Stomach (tissue), 9 donors: ENCODE measurements around the gene CCNDBP1. TPM values are rescaled to one million over a fixed set of nuclear protein-coding genes. Genes with fewer than 3 reads are reported as not detected.

Experiments used
- DNase-seq, 2 donors: peaks; one replicate each; pipeline versions ENCODE4 v3.0.0 to v3.0.0-alpha.2; 2013 to 2019
- H3K27ac ChIP-seq, 5 donors: fragments of 200-600 bp in 4 of 5; sonication (generic) in 4 of 5; one replicate each; pipeline ENCODE4 v1.5.1; 2013 to 2019; ENCODE audit warnings: mild to moderate bottlenecking in 1 of 5, moderate library complexity in 1 of 5
- H3K27me3 ChIP-seq, 3 donors: fragments of 200-600 bp; sonication (generic); one replicate each; pipeline ENCODE4 v1.5.1; 2017 to 2019; ENCODE audit warnings: mixed run types in 1 of 3
- H3K36me3 ChIP-seq, 4 donors: fragments of 200-600 bp; sonication (generic); 1 replicate in 3 of 4; 2 replicates in 1 of 4; pipeline ENCODE4 v1.5.1; 2016 to 2019
- H3K4me1 ChIP-seq, 4 donors: fragments of 200-600 bp; sonication (generic); one replicate each; pipeline ENCODE4 v1.5.1; 2016 to 2019
- H3K4me3 ChIP-seq, 4 donors: fragments of 200-600 bp; sonication (generic) in 3 of 4; one replicate each; pipeline ENCODE4 v1.5.1; 2016 to 2019; ENCODE audit warnings: mild to moderate bottlenecking in 1 of 4
- H3K9me3 ChIP-seq, 4 donors: fragments of 200-600 bp; sonication (generic); one replicate each; pipeline ENCODE4 v1.5.1; 2016 to 2019
- CTCF ChIP-seq, 7 experiments: fragments of 450-650 bp in 4 of 7; fragments of 200-600 bp in 3 of 7; sonication (generic) in 3 of 7; IDR thresholded peaks; one replicate each; pipeline ENCODE4 v1.5.1; 2016 to 2019; ENCODE audit warnings: antibody characterized with exemption in 7 of 7, control low read depth in 2 of 7, mild to moderate bottlenecking in 1 of 7
- EP300 ChIP-seq: sonication (generic); formaldehyde crosslinking; IDR thresholded peaks from one replicate; pipeline ENCODE4 v1.6.1; 2017; ENCODE audit warnings: antibody characterized with exemption
- POLR2A ChIP-seq, 4 donors: fragments of 450-650 bp; IDR thresholded peaks; one replicate each; pipeline ENCODE4 v1.6.1; 2016; ENCODE audit warnings: antibody characterized with exemption in 4 of 4, control low read depth in 2 of 4, mild to moderate bottlenecking in 1 of 4, moderate library complexity in 1 of 4
- POLR2AphosphoS5 ChIP-seq, 3 donors: sonication (generic); formaldehyde crosslinking; IDR thresholded peaks; one replicate each; pipeline ENCODE4 v1.6.1; 2016; ENCODE audit warnings: antibody characterized with exemption in 3 of 3
- WGBS, 5 donors: extraction: QIAGEN DNeasy Blood & Tissue Kit in 3 of 5; methylation state at CpG; one replicate each; pipeline versions ENCODE4 v1.1.5 to v1.1.7; 2013 to 2018; 5-methylcytosine and 5-hydroxymethylcytosine counted together
- intact Hi-C: fragments of 100-400 bp; cut with DNase I; formaldehyde crosslinking; loops from one replicate; pipeline ENCODE4 v1.15.1; 2023; ENCODE audit warnings: low total_unique reads
- polyA plus RNA-seq, 3 donors: library from polyadenylated mRNA; stranded (reverse); fragments of 200-250 nt; gene quantifications; one replicate each; pipeline ENCODE4 v1.2.3, GENCODE V29; 2013
- total RNA-seq, 5 donors: library from RNA; depleted of rRNA; stranded (reverse); fragments of >200 nt; gene quantifications; one replicate each; pipeline versions ENCODE4 v1.1.0 to v1.2.3, GENCODE V29; 2014 to 2016
- donor health status: healthy with polysubstance abuse.
- donor health status: Bipolar disorder and iron deficiency.
- donor health status: healthy.

The CCNDBP1 gene
- total and polyA plus RNA-seq, 8 donors = 41.1 to 136 (median 52.8) TPM

- no peak for DNase-seq
- Histone ChIP-seq H3K27me3 (peaks cover 0 to 46% (median 12%) of the 10 kb centered on the region in 3 donors), H3K27ac (no peak overlapping the region), H3K9me3 (no peaks in the 10 kb centered on the region), H3K36me3 (no peaks in the 10 kb centered on the region), H3K4me1 (no peaks in the 10 kb centered on the region), H3K4me3 (no peak overlapping the region)
- intact Hi-C loops = no loop called here
- TF ChIP-seq POLR2AphosphoS5 (IDR thresholded peaks at IDR 0.05) (no peak), CTCF (IDR thresholded peaks at IDR 0.05) (no peak)
- 90 to 94% (median 92%) methylated on average over 9 of the region's 9 CpGs for WGBS, 5 donors
Observed at GRCh38 chr15:43207024-43207423, 21.8 kb downstream of the CCNDBP1 start.

GRCh38 chr15:43208052-43209002, 23.1 kb downstream of the CCNDBP1 start:
- 62 to 70% (median 65%) methylated on average over 19 to 23 of the region's 23 CpGs for WGBS, 5 donors
- Histone ChIP-seq H3K27me3 (peaks cover 0 to 46% (median 12%) of the 10 kb centered on the region in 3 donors), H3K4me1 (no peaks in the 10 kb centered on the region), H3K9me3 (no peaks in the 10 kb centered on the region), H3K4me3 (no peak overlapping the region), H3K36me3 (no peaks in the 10 kb centered on the region), H3K27ac (no peak overlapping the region)
- intact Hi-C loops = no loop called here
- DNase-seq = no peak
- no peak for TF ChIP-seq POLR2AphosphoS5 (IDR thresholded peaks at IDR 0.05)

GRCh38 chr15:43209059-43209824, 24.0 kb downstream of the CCNDBP1 start:
- Histone ChIP-seq H3K9me3 (no peaks in the 10 kb centered on the region), H3K36me3 (no peaks in the 10 kb centered on the region), H3K4me1 (no peaks in the 10 kb centered on the region), H3K27me3 (peaks cover 0 to 46% (median 12%) of the 10 kb centered on the region in 3 donors), H3K4me3 (no peak overlapping the region), H3K27ac (no peak overlapping the region)
- intact Hi-C loops = no loop called here
- no peak for TF ChIP-seq CTCF (IDR thresholded peaks at IDR 0.05)
- TF ChIP-seq EP300 = no peak
- TF ChIP-seq POLR2A (IDR thresholded peaks at IDR 0.05) = no peak
- TF ChIP-seq POLR2AphosphoS5 (IDR thresholded peaks at IDR 0.05) = no peak
- DNase-seq = peak in 1 of 2 donors; percentile 49
- 54 to 75% (median 64%) methylated on average over 9 to 13 of the region's 13 CpGs for WGBS, 5 donors

GRCh38 chr15:43210172-43210745, 25.1 kb downstream of the CCNDBP1 start:
- H3K4me3 ChIP-seq = no peak overlapping the region
- H3K9me3 ChIP-seq = no peaks in the 10 kb centered on the region
- H3K27ac ChIP-seq = no peak overlapping the region
- intact Hi-C loops = no loop called here
- WGBS, 5 donors = 80 to 87% (median 84%) methylated on average over 15 of the region's 15 CpGs
- no peaks in the 10 kb centered on the region for H3K36me3 ChIP-seq
- DNase-seq = no peak
- H3K4me1 ChIP-seq = no peaks in the 10 kb centered on the region
- peaks cover 0 to 46% (median 12%) of the 10 kb centered on the region in 3 donors for H3K27me3 ChIP-seq
- TF ChIP-seq POLR2A (IDR thresholded peaks at IDR 0.05) = no peak
- no peak for TF ChIP-seq CTCF (IDR thresholded peaks at IDR 0.05)
- TF ChIP-seq EP300 = no peak
- TF ChIP-seq POLR2AphosphoS5 (IDR thresholded peaks at IDR 0.05) = no peak
